ENCODE results near the gene F8.

Gene F8

GRCh38 chrX:154812341-154813101 lies 210.0 kb downstream of the F8 start:
- no peak for DNase-seq

DNA sequence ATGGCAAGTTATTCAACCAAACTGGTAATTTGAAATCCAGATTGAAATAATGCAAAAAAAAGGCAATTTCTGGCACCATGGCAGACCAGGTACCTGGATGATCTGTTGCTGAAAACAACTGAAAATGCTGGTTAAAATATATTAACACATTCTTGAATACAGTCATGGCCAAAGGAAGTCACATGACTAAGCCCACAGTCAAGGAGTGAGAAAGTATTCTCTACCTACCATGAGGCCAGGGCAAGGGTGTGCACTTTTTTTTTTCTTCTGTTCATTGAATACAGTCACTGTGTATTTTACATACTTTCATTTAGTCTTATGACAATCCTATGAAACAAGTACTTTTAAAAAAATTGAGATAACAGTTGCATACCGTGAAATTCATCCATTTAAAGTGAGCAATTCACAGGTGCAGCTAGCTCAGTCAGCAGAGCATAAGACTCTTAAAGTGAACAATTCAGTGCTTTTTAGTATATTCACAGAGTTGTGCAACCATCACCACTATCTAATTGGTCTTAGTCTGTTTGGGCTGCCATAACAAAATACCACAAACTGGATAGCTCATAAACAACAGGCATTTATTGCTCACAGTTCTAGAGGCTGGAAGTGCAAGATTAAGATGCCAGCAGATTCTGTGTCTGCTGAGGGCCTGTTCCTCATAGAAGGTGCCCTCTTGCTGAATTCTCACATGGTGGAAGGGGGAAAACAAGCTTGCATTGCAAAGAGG lies 212.4 kb downstream of the F8 start:
- no peak for DNase-seq

- DNase-seq: no peak
These were observed 215.6 kb downstream of the F8 start for GRCh38 chrX:154806837-154807501.

DNA sequence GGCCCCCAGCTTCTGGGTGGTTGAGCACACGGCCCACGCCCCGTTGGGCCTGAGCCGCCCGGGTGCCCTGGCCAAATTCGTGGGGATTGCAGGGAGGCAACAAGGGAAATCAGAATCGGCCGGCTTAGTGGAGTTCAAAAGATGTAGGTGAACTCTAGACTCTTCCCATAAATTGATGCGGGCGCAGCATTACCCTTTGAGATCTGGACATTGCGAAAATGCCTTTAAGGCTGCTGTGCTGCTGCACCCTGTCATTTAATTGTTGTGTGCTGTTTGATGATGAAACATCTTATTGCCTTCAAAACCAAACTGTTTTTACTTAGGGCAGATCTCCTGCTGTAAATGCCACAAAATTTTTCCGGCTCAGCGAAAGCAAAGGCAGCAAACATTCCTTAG lies 216.8 kb downstream of the F8 start:
- no peak for DNase-seq

GRCh38 chrX:154804957-154805695 lies 217.4 kb downstream of the F8 start, which contains the start of gene MPP1:
Gene MPP1, minus strand, starts transcription at chrX:154805485. Its CDS starts 112 bp downstream, at chrX:154805373.
- peak; percentile 17 to 57 for DNase-seq

- no peak for DNase-seq
These were observed 218.1 kb downstream of the F8 start for GRCh38 chrX:154804261-154804956.

DNA sequence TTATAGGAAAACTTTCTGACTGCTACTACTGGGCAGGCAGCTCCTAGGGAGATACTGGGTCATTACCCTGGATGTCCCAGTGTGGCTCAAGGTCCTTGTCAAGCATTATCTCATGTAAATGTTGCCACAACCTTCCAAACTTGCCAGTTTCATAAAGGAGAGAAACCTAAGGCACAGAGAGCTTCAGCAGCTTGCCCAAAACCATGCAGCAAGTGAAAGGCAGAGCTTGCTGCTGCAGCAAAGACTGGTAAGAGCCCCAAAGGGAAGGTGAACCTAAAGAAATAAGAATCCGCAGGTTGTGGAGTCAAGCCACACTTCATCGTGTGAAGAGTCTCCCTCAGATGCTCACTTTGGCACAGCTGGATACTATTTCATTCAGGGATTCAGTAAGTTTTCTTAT lies 219.6 kb downstream of the F8 start:
- DNase-seq: no peak

DNA sequence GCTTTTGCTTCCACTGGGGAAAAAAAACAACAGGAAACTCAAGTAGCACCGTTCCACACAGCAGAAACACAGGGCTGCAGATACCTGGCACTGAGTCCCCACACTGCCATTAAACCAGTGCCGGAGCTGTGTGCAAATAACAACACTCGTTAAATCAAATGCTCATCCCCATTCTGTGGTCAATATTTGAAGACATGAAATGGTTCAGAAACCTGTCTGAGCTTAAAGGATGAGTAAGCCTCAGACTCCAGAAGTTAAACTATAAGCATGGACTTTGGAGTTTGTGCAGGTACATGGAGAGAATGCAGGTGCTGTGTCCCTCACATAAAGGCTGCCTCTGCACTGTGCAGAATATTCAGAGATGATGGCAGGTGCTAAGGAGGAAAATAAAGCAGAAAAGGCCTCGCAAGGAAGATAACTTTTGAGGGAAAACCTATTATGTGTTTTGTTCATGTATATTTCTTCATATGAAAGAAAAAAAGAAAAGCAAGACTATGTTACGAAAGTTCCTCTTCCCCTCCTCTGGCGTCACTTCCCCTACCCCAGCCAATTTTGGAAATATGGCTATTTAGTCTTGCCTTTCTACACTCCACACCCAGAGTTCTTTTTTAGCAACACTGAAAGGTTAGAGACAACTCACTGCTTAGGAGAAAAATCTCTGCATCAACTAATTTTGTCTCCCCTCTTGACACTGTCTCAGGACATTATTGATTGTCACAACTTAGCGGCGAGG lies 221.9 kb downstream of the F8 start:
- peak in 1 of 2 experiments; percentile 21 for DNase-seq

DNA sequence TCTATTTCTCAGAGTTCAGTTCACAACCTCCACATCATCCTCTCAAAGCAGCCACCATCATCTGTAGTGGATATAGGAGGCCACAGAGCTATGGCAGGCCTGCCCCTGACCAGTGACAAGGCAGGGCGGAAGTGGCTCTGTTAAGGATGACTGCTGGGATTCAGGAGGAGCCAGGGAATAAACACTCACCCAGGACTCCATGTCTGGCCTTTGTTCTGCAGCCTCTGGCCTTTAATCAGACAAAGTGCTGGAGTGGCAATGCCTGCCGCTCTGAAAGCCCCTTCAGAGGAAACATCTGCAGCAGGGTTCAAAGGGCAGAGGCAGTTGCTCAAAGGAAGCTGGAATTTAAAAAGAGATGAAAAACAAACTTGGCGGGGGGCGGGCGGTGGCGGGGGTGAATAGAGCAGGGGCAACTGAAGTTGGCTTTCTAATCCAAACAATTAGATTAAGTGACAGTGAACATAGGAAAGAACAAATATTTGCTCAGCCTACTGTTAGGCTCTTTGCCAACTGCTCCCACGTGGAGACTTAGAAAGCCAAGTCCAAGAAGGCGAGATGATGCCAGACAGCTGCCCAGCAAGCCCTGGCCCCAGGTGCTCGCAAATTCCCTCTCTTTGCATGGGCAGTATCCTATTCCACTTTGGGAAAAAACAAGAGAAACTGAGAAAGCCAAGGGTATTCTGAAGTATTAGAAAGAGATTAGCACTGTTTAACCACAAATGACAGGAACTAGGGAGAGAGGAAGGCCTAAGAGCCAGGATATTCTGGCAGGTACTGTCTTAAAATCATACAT lies 222.8 kb downstream of the F8 start:
- peak; percentile 56 to 74 for DNase-seq

DNA sequence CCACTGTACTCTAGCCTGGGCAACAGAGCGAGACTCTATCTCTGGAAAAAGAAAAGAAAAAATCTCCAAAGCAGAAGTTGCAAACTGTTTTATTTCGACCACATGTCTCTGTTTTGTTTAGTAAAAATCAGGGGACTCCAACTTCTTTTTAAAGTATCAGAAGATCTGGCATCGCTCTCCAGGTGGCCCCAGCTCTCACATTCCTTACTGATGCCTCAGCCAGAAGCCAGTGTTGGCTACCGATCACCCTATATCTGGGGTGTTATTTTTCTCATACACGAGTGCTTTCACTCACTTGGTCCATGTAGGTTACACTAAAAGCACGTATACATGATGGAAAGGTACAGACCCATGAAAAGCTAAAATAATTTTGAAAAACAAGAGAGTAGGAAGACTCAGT lies 225.5 kb downstream of the F8 start:
- DNase-seq: no peak

GRCh38 chrX:154795016-154795415 lies 227.5 kb downstream of the F8 start:
- DNase-seq: no peak

- DNase-seq: no peak
These were observed 229.3 kb downstream of the F8 start for GRCh38 chrX:154793084-154793795.

DNA sequence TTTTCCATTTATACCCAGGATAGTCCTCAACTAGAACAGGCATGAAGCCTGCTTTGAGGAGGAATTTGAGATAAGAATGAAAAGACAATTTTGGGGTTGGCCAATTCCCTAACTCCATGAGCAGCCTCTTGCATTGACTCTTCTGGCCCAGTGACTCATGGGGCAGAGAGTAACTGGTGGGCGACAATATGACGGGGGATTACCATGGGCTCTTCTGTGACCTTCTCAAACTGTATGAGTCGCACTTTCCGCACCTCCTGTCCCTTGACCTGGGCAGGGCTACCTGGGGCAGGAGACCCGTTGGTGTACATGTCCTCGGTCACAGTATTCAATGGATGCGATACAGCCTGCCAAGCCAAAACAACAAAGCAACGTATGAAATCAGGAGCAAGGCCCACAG lies 230.6 kb downstream of the F8 start:
- no peak for DNase-seq

GRCh38 chrX:154791467-154791866 lies 231.1 kb downstream of the F8 start:
- DNase-seq: no peak
